GM19023 (cell line): ENCODE measurements around the gene FRK.
"Not testable (repeated sequence)": the region's sequence is repeated elsewhere in the genome, so short reads cannot be mapped to it uniquely, and the experiment has no call there.

Experiments
- ATAC-seq: cut with Tn5 transposase; IDR thresholded peaks from one replicate; pipeline ENCODE4 v1.9.1; 2021; ENCODE audit warnings: mild to moderate bottlenecking, moderate library complexity; ENCODE audit not compliant: unreplicated experiment

FRK gene

DNA sequence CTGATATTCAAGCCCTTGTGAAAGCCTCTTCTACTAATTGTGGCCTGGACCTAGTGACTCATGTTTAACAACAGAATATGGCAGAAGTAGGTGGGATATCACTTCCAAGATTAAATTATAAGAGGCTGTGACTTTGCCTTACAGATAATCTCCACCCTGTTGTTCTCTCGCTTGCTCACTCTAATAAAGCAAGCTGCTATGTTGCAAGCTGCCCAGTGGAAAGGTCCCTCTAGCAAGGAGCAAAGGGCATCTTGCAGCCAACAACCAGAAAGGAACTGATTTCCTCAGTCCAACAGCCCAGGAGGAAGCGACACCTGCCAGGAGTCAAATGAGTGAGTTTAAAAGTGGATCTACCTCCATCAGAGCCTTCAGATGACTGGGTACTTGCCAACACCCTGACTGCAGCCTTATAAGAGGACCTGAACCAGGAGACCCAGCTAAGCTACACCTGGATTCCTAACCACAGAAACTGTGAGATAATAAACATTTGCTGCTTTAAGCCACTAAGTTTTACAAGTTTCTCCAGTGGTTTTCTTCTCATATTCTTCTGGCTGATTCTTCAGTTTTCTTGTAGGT lies 112.6 kb downstream of the FRK start:
- ATAC-seq = no peak

GRCh38 chr6:115945812-115946211 lies 114.9 kb downstream of the FRK start:
- no peak for ATAC-seq

DNA sequence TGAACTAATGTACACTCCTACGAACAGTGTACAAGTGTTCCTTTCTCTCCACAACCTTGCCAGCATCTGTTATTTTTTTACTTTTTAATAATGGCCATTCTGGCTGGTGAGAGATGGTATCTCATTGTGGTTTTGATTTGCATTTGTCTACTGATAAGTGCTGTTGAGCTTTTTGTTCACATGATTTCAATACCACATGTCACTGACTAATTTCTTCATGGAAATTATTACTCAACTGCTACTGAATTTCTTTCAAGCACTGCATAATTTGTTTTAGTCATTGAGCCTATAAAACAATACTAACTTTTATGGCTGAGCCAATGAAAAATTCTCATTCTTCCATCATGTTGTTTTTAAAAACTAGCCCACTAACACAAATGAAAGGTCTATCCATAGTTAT lies 115.4 kb downstream of the FRK start:
- no peak for ATAC-seq

GRCh38 chr6:115944829-115945228 lies 115.9 kb downstream of the FRK start:
- ATAC-seq = not testable (repeated sequence)

DNA sequence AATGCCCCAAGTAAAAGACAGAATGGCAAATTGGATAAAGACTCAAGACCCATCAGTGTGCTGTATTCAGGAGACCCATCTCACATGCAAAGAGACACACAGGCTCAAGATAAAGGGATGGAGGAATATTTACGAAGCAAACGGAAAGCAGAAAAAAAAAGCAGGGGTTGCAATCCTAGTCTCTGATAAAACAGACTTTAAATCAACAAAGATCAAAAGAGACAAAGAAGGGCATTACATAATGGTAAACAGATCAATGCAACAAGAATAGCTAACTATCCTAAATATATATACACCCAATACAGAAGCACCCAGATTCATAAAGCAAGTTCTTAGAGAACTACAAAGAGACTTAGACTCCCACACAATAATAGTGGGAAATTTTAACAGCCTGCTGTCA lies 123.2 kb downstream of the FRK start:
- ATAC-seq = not testable (repeated sequence)

DNA sequence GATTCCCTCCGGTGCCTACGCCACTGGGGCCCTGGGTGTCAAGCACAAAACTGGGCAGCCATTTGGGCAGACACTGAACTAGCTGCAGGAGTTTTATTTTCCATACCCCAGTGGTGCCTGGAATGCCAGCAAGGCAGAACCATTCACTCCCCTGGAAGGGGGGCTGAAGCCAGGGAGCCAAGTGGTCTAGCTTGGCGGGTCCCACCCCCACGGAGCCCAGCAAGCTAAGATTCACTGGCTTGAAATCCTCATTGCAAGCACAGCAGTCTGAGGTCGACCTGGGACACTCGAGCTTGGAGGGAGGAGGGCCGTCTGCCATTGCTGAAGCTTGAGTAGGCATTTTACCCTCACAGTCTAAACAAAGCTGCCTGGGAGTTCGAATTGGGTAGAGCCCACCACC lies 125.3 kb downstream of the FRK start:
- no peak for ATAC-seq

- ATAC-seq = no peak
Observed at GRCh38 chr6:115934829-115935228, 125.9 kb downstream of the FRK start.

DNA sequence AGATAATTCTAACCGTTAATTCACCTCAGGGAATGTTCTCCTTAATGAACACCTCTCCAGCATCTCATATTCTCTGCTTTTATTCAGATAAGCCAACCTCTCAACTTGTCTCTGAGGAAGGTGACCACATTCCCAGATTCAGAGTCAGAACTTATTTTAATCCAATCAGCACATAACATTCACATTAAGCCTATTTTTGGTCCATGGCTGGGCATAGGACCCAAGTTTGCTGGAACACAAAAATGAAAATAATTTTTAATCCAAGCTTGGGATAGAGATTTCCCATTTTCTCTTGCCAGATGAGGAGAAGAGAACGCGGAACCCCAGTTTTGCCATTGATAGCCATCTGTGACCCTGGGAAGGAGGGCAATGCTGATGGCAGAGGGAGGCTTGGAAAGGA lies 126.5 kb downstream of the FRK start:
- ATAC-seq = no peak

DNA sequence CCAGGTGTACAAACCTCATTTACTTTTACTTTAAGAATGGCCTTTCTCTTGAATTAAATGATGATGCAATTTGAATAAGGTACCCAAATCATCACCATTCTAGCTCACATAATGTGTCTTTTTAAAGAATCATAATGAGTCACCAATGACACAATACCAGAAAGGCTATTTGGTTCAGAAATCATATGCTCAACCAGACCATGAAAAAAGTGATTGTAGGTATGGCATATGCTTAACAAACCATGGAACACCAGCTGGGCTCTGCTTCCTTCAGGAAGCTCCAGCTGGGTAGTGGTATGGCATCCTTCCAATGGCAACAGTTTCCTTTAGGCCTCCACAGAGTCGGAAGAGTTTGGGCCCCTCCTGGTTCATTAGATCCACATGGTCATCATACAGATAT lies 128.2 kb downstream of the FRK start:
- ATAC-seq = no peak

DNA sequence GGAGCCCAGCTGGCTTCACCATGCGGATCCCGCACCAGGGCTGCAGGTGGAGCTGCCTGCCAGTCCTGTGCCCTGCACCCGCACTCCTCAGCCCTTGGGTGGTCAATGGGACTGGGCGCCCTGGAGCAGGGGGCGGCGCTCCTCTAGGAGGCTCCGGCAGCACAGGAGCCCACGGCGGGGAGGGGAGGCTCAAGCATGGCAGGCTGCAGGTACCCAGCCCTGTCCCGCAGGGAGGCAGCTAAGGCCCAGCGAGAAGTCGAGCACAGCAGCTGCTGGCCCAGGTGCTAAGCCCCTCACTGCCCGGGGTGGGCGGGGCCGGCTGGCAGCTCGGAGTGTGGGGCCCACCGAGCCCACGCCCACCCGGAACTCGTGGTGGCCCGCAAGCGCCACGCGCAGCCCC lies 132.7 kb downstream of the FRK start:
- ATAC-seq = not testable (repeated sequence)

- ATAC-seq = no peak
Observed at GRCh38 chr6:115922971-115923370, 137.7 kb downstream of the FRK start.

DNA sequence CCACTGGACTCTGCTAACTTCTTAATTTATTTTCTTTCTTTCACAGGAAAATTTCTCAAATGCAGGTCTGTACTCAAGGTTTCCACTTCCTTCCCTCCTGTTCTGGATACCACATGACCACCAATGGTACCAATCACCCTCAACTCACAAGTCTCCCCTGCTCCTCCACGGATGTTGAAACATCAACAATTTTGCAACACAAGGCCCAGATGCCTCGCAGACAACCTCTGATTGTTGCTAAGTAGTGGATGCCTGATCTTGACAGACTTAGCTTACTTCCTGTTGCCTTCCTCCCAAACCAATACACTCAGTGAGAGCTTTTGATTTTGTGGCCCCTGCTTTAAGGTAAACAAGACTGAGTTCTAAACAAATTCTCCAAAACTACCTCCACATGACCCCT lies 146.6 kb downstream of the FRK start:
- ATAC-seq = no peak

DNA sequence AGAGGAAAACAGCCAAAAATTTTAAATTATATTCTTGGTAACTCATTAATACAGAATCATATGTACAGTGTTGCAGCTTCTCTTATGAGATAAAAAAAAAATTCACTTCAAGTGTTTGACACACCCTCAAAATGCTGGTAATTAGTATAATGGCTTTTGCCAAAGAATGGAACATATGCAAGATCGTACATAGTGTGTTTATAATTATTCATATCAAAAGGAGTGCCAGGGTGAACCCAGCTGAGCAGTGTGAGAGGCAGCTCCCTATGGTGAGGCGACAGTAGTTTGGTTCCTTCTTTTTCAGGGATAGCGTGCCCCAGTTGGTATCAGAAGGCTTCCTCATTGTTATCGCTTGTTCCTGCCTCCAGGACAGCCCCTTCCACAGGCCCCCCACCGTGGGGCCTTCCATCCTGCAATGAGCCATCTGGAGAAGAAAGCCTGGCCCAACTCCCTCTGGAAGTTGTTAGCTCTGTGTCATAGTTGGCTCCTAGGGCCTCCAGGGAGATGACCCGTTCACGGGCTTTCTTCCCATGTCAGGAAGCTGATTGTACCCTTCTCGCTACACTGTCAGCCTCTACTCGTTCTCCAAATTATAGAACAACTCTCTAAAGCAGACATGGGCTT lies 150.7 kb downstream of the FRK start:
- ATAC-seq = no peak

DNA sequence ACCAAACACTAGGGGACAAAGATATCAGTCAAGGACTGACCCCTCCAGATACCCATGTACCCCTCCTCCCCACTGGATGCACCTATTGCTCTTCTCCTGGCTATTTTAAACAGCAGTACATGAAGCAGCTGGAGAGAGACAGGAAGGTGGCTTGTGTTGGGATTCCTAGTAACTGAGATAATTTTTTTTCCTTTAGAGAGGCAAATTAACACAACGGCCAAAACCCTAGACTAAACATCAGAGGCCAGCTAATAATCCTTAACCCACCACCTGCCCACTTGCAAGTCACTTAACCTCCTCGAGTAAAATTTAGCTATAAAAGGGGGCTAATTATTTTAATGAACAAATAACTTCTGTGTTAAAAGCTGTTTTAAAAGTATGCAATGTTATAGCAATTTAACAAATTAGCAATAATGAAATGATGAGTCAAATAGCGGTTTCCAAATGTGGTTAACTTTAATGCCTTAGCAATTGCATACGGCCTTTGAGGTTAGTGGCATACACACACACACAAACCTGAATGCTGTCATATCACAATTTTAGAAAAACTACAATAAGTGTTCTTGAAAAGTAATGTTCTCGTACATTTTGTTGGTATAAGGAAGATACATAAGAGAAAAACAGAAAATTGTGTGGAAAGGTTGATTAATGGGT lies 151.7 kb downstream of the FRK start:
- ATAC-seq = no peak

GRCh38 chr6:115905471-115905870 lies 155.2 kb downstream of the FRK start:
- ATAC-seq = no peak

GRCh38 chr6:115902436-115902835 lies 158.3 kb downstream of the FRK start:
- ATAC-seq = no peak

- ATAC-seq = no peak
Observed at GRCh38 chr6:115901896-115902295, 158.8 kb downstream of the FRK start.

DNA sequence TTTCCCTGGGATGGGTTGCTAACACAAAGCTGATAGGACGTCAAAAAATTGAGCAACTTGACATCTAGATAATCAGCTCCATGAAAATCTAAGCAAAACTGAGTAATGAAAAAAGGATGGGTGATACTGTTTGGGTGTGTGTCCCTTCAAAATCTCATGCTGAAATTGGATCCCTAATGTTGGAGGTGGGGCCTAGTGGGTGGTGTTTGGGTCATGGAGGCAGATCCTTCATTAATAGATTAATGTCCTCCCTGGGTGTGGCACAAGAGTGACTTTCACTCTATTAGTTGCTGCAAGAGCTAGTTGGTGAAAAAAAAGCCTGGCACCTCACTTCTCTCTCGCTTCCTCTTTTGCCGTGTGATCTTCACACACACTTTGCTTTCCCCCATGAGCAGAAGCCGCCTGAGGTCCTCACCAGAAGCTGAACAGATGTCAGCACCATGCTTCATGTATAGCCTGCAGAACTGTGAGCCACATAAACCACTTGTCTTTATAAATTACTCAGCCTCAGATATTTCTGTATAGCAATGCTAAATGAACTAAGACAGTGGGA lies 160.9 kb downstream of the FRK start:
- no peak for ATAC-seq

- ATAC-seq = no peak
Observed at GRCh38 chr6:115898246-115898645, 162.4 kb downstream of the FRK start.

DNA sequence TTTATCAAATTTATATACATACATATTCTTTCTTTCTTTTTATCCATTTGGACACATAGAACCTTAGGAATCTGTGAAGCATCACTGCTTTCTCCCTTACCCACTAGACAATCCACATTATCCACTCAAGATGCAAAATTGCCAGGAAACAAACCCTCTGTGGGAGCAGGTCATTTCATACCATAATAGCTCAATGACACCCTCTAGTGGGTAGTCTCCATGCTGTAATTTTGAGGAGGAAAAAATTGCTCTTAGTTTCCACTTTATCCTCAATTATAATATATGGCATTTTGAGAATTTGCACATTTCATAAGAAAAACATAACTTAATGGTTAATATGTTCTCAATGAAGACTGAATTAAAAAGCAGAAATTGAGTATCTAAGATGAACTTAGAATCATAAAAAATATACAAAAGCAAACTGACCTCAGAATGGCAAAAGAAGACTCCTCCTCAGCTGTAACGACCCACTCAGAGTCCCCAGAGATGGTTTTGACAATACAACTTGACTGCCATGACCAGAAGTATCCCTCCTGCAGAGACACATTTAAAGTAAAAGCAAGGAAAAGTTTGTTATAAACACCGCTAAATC lies 164.1 kb downstream of the FRK start:
- no peak for ATAC-seq

DNA sequence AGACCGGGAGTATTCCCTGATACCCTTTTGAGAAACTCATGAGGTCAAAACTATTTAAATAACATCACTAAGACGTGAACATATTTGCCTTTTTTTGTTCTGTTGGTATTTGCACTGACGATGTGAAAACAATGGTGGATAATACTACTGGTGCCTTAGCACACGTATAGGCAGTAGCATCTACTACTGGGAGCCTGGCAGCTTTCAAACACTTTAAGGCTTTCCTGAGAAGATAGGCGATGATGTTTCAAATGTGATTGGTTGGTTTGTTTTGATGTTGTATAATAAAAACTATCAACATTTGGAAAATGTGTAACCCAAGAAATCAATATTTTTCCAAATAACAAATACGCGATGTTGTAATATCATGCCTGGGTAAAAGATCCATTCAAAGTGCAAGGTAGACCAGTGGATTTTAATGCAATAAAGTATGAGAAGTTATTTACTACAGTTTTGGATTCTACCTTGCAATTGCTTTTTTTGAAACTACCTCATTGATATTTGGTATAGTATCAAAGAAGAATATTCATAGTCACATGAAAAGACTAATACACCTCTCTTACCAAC lies 166.2 kb downstream of the FRK start:
- no peak for ATAC-seq

DNA sequence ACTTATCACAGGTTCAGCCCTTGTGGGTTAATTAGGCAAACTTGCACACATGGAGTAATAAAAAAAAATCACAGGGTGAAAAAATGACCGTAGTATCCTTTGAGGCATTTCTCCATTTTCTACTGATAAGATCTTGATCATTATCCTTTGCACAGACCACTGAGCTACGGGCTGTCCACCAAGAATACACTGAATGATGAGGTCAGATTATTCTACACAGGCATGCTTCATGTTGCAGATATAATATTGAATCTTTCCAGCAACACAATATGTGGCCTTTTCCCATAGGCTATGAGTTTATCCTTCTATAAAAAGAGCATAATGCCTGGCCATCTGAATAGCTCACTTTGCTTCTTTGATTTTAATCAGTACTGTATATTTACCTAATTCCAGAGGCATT lies 168.9 kb downstream of the FRK start:
- no peak for ATAC-seq
